ENCODE data around the gene DCST1. TPM values are rescaled to one million over a fixed set of nuclear protein-coding genes. Genes with fewer than 3 reads are reported as not detected.

The DCST1 gene
- total and polyA plus RNA-seq, 2 donors (not counting 1 experiment from before 2014, with no cell fraction given) = 0.22 TPM; not detected in 1

DNA sequence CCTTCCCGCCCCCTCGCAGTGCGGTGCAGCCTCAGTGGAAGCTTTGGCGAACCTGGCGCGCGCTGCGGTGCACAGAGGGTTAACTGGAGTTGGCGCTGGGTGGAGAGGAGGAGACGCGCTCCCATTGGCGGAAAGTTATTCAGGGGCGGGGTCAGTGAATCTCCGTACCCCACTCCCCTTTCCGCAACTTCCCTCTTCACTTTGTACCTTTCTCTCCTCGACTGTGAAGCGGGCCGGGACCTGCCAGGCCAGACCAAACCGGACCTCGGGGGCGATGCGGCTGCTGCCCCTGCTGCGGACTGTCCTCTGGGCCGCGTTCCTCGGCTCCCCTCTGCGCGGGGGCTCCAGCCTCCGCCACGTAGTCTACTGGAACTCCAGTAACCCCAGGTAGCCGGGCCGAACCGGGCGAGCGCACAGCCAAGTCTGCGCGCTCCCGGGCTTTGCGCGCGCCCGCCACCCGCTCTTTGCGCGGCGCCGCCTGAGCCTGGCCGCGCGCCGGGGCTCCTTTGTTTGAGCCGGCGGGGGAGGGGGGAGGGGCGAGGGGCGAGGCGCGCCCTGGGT lies 30.0 kb downstream of the DCST1 start, which contains the start of gene EFNA4:
EFNA4 (plus strand) TSS at position 191 of the 561 bp plus-strand sequence; CDS start at position 275, 84 bp downstream.
- TF ChIP-seq EZH2 (IDR thresholded peaks at IDR 0.05; ENCODE audit: borderline replicate concordance, insufficient read depth, low read depth, low read length, poor library complexity, severe bottlenecking) (no peak), CTCF (IDR thresholded peaks at IDR 0.05) (no peak)
- ChIA-PET POLR2A (interaction anchor here (0.9 to 2.4 kb wide), 3 partner anchors 13 to 109 kb away, joined by 3 to 18 read pairs (median 6); partner anchors contain the start of gene ADAM15), CTCF (interaction anchor here (0.8 to 20.2 kb wide), 13 partner anchors 8 to 130 kb away, joined by 3 to 370 read pairs (median 6); partner anchors contain the start of genes ADAM15, EFNA3 and KRTCAP2)
- Histone ChIP-seq H3K4me3 (ENCODE audit: control extremely low read depth in 1 of 5, extremely low read depth in 1 of 5, insufficient read depth in 1 of 5, low read depth in 2 of 5, low read length in 4 of 5) (peak within 1 kb of the TSS; percentile 68 to 78 (median 74)), H3K4me2 (replicated peaks; ENCODE audit: low read depth, low read length, poor library complexity, severe bottlenecking) (peak within 1 kb of the TSS; percentile 96), H3K79me2 (ENCODE audit: control insufficient read depth, insufficient read depth, low read length) (peaks cover 24% of the 10 kb centered on the region), H3K4me1 (ENCODE audit: control insufficient read depth in 2 of 2, insufficient read depth in 2 of 2, low read length in 2 of 2) (peaks cover 27 to 50% of the 10 kb centered on the region in 2 donors), H3K27me3 (replicated peaks in 1 of 4; ENCODE audit: control extremely low read depth in 1 of 4, control insufficient read depth in 3 of 4, insufficient read depth in 4 of 4, low read length in 3 of 4) (peaks cover 0 to 3% (median 0%) of the 10 kb centered on the region in 4 experiments), H3K27ac (ENCODE audit: low read length in 2 of 2) (peak within 1 kb of the TSS; percentile 25 to 55), H3K9me3 (ENCODE audit: control extremely low read depth in 1 of 3, control insufficient read depth in 2 of 3, insufficient read depth in 1 of 3, low read length in 2 of 3) (no peaks in the 10 kb centered on the region), H3K36me3 (replicated peaks in 1 of 2; ENCODE audit: control extremely low read depth in 1 of 2, control insufficient read depth in 1 of 2, extremely low read depth in 1 of 2, insufficient read depth in 2 of 2, low read length in 1 of 2) (peaks cover 0 to 14% of the 10 kb centered on the region in 2 experiments), H2AFZ (ENCODE audit: insufficient read depth, low read depth, low read length, poor library complexity, severe bottlenecking) (peak within 1 kb of the TSS; percentile 80), H3K9ac (ENCODE audit: low read length) (peak within 1 kb of the TSS; percentile 82), H4K20me1 (ENCODE audit: control insufficient read depth, insufficient read depth, low read length, poor library complexity, severe bottlenecking) (peaks cover 38% of the 10 kb centered on the region)
- DNase-seq = peak; percentile 94
- peak within 1 kb of the TSS; percentile 94 for H3K4me3 Mint-ChIP-seq
- peak within 1 kb of the TSS; percentile 87 for H3K27ac Mint-ChIP-seq
- WGBS (ENCODE audit: insufficient coverage) = under 1% methylated on average over 46 of the region's 57 CpGs
- no peaks in the 10 kb centered on the region for H3K9me3 Mint-ChIP-seq (ENCODE audit: insufficient read depth)
- H3K4me1 Mint-ChIP-seq = peaks cover 47% of the 10 kb centered on the region
- peak; percentile 84 for ATAC-seq (ENCODE audit: low read depth)
- no peaks in the 10 kb centered on the region for H3K27me3 Mint-ChIP-seq
- intact Hi-C loops (cut with micrococcal nuclease) = loop anchor here (1.0 to 10.0 kb wide), 10 partner anchors 8 to 1391 kb away; partner anchors contain the start of genes ADAR and ILF2

Data from B cell (primary cell).